NB4 (cell line): ENCODE results near the gene MEX3B.

Source experiments
- DNase-seq: peaks from one replicate; pipeline ENCODE4 v3.0.0; 2010; ENCODE audit warnings: low read depth
- H3K4me3 ChIP-seq: one replicate; pipeline ENCODE4 v1.5.1; 2011; ENCODE audit warnings: mild to moderate bottlenecking, low read depth, low read length, moderate library complexity
- MYC ChIP-seq: IDR thresholded peaks from 2 replicates; pipeline ENCODE4 v1.6.1; 2011; ENCODE audit warnings: low read depth, low read length
- POLR2A ChIP-seq: IDR thresholded peaks from 2 replicates; pipeline ENCODE4 v1.6.1; 2011; ENCODE audit warnings: mild to moderate bottlenecking; ENCODE audit not compliant: insufficient read length; ENCODE audit errors: extremely low read depth
- TF ChIP-seq, protein P1 (sequence below): IDR thresholded peaks from 2 replicates; pipeline ENCODE4 v1.6.1; 2011; ENCODE audit warnings: low read depth, low read length
- TF ChIP-seq, protein P2 (sequence below): IDR thresholded peaks from one replicate; pipeline ENCODE4 v1.5.1; 2012; ENCODE audit warnings: low read depth, low read length

Gene MEX3B

GRCh38 chr15:82043130-82043673 is 2.6 kb downstream of the MEX3B start:
- H3K4me3 ChIP-seq = no peak overlapping the region
- TF ChIP-seq POLR2A = no peak
- TF ChIP-seq, protein P1, sequence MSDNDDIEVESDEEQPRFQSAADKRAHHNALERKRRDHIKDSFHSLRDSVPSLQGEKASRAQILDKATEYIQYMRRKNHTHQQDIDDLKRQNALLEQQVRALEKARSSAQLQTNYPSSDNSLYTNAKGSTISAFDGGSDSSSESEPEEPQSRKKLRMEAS = no peak
- no peak for TF ChIP-seq MYC
- TF ChIP-seq, protein P2, sequence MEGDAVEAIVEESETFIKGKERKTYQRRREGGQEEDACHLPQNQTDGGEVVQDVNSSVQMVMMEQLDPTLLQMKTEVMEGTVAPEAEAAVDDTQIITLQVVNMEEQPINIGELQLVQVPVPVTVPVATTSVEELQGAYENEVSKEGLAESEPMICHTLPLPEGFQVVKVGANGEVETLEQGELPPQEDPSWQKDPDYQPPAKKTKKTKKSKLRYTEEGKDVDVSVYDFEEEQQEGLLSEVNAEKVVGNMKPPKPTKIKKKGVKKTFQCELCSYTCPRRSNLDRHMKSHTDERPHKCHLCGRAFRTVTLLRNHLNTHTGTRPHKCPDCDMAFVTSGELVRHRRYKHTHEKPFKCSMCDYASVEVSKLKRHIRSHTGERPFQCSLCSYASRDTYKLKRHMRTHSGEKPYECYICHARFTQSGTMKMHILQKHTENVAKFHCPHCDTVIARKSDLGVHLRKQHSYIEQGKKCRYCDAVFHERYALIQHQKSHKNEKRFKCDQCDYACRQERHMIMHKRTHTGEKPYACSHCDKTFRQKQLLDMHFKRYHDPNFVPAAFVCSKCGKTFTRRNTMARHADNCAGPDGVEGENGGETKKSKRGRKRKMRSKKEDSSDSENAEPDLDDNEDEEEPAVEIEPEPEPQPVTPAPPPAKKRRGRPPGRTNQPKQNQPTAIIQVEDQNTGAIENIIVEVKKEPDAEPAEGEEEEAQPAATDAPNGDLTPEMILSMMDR = no peak
- DNase-seq = no peak

- peak; percentile 30 for DNase-seq
- no peak for TF ChIP-seq MYC
- TF ChIP-seq, protein P1 = 0 out of 2 replicates have a peak, but pooled peaks have one; percentile 7
- TF ChIP-seq, protein P2 = no peak
- TF ChIP-seq POLR2A = no peak
- H3K4me3 ChIP-seq = no peak overlapping the region
Measured at GRCh38 chr15:82040862-82041261, 5.0 kb downstream of the MEX3B start.

GRCh38 chr15:82040390-82040789 is 5.4 kb downstream of the MEX3B start:
- no peak for DNase-seq
- TF ChIP-seq, protein P1 = no peak
- TF ChIP-seq MYC (no peak), POLR2A (no peak)
- TF ChIP-seq, protein P2 = no peak
- H3K4me3 ChIP-seq = no peak overlapping the region

- TF ChIP-seq, protein P2 = no peak
- no peak for TF ChIP-seq POLR2A
- no peak for DNase-seq
- H3K4me3 ChIP-seq = no peak overlapping the region
Measured at GRCh38 chr15:82039871-82040270, 5.9 kb downstream of the MEX3B start.

GRCh38 chr15:82036461-82036860 is 9.4 kb downstream of the MEX3B start:
- DNase-seq = no peak
- TF ChIP-seq POLR2A (no peak), MYC (no peak)
- TF ChIP-seq, protein P1 = no peak
- TF ChIP-seq, protein P2 = no peak
- no peak overlapping the region for H3K4me3 ChIP-seq

- DNase-seq = no peak
- no peak overlapping the region for H3K4me3 ChIP-seq
- TF ChIP-seq, protein P1 = no peak
- TF ChIP-seq POLR2A = no peak
- TF ChIP-seq MYC = no peak
- TF ChIP-seq, protein P2 = no peak
Measured at GRCh38 chr15:82031871-82032270, 13.9 kb downstream of the MEX3B start.
